Stimulated activated CD8-positive, alpha-beta memory T cell treated with anti-CD3 and anti-CD28 coated beads, Interleukin-7, amount 100 ng/mL, for 1 hour (primary cell): ENCODE results near the gene STAB1.

Source experiments
- DNase-seq, 2 donors: peaks; one replicate each; pipeline ENCODE4 v3.0.0-alpha.2; 2020; ENCODE audit warnings: low read depth in 2 of 2

STAB1 gene

DNA sequence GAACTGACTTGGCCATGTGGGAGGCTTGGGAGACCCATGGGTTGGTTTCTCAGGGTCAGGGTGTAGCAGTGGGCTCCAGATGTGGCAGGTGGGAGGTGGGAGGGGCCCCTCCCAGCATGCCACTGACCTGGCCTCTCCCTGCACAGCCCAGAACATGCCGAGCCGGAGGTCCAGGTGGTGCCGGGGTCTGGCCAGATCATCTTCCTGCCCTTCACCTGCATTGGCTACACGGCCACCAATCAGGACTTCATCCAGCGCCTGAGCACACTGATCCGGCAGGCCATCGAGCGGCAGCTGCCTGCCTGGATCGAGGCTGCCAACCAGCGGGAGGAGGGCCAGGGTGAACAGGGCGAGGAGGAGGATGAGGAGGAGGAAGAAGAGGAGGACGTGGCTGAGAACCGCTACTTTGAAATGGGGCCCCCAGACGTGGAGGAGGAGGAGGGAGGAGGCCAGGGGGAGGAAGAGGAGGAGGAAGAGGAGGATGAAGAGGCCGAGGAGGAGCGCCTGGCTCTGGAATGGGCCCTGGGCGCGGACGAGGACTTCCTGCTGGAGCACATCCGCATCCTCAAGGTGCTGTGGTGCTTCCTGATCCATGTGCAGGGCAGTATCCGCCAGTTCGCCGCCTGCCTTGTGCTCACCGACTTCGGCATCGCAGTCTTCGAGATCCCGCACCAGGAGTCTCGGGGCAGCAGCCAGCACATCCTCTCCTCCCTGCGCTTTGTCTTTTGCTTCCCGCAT lies 7.9 kb upstream of the STAB1 start:
- no peak for DNase-seq

GRCh38 chr3:52487788-52488691 lies 7.1 kb upstream of the STAB1 start:
- no peak for DNase-seq

DNA sequence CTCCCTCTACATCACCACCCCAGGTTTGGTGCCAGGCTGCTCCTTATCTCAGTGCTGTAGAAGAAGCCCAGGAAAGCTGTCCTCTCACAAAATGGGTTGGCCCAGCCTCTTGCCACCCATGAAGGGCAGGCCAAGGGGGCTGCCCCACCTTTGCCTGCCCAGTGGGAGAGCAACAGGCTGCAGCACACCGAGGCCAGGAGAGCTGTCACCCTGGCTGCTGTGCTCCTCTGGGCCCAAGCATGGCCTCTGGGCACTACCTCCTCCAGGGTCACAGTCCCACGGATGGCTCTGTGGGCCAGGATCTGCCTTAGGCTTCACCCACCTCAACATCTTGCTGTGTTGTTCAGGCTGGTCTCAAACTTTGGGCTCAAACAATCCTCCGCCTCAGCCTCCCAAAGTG lies 6.4 kb upstream of the STAB1 start:
- DNase-seq: no peak

GRCh38 chr3:52489453-52489852 lies 5.7 kb upstream of the STAB1 start:
- no peak for DNase-seq

GRCh38 chr3:52490035-52490938 lies 4.9 kb upstream of the STAB1 start:
- DNase-seq: no peak

DNA sequence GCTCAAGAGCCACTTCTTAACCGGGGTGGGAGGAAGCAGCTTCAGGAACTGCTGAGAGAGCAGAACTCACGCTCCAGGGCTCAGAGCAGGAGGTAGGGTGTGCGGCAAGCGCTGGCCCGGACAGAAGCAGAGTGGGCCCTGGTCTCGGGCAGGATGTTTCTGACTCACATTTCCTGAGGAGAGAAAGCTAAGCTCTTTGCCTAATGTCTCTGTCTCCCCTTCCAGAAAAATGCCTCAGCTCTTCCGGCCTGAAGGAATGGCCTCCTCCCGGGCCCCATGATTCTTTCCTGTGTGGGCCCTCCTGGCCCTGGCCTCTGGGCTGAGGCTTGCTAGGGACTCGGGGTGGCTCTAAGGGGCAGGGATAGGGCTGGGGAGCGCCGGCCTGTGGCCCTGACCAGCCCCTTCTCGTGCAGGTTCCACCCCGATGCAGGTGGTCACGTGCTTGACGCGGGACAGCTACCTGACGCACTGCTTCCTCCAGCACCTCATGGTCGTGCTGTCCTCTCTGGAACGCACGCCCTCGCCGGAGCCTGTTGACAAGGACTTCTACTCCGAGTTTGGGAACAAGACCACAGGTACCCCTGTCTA lies 4.1 kb upstream of the STAB1 start:
- no peak for DNase-seq

DNA sequence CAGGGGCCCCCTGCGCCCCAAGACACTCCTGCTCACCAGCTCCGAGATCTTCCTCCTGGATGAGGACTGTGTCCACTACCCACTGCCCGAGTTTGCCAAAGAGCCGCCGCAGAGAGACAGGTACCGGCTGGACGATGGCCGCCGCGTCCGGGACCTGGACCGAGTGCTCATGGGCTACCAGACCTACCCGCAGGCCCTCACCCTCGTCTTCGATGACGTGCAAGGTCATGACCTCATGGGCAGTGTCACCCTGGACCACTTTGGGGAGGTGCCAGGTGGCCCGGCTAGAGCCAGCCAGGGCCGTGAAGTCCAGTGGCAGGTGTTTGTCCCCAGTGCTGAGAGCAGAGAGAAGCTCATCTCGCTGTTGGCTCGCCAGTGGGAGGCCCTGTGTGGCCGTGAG lies 3.1 kb upstream of the STAB1 start:
- no peak for DNase-seq

GRCh38 chr3:52493232-52494017 lies 1.7 kb upstream of the STAB1 start:
- DNase-seq: no peak

- no peak for DNase-seq
These were observed 693 bp upstream of the STAB1 start for GRCh38 chr3:52494445-52494844.

DNA sequence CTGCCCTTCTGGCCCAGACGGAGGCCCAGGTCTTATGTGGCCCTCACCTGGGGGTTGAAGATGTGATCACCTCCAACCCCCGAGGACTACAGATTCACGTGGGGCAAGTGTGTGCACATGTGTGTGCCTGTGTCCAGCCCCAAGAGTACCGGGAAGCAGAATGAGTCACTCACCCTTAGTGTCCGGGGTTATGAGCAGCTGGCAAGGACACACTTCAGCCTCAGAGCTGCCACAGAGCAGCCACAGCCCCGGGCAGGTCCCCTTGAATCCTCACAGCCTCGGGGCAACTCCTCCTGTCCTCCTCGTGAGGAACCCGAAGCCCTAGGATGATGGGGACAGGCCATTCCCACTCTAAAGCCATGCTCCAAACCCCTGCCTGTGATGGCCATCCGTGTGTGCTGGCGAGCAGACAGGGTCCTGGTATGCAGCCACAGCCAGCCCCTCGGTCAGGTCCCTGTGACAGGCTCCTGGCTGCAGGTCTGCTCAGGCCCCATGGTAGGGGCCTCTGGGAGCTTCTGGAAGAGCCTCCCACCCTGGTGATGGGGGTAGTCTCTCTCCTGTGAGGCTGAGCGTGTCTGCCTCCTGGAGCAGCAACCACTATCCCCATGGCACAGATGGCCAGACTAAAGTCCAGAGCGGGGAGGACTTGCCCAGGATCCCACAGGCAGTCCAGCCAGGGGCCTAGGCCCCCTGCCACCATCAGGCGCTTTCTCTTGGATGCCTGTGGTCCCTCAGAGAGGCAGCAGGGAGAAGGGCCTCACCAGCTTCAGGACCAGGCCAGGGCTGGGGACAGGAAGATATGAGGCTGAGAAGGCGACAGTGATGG lies 852 bp downstream of the STAB1 start:
- no peak for DNase-seq

DNA sequence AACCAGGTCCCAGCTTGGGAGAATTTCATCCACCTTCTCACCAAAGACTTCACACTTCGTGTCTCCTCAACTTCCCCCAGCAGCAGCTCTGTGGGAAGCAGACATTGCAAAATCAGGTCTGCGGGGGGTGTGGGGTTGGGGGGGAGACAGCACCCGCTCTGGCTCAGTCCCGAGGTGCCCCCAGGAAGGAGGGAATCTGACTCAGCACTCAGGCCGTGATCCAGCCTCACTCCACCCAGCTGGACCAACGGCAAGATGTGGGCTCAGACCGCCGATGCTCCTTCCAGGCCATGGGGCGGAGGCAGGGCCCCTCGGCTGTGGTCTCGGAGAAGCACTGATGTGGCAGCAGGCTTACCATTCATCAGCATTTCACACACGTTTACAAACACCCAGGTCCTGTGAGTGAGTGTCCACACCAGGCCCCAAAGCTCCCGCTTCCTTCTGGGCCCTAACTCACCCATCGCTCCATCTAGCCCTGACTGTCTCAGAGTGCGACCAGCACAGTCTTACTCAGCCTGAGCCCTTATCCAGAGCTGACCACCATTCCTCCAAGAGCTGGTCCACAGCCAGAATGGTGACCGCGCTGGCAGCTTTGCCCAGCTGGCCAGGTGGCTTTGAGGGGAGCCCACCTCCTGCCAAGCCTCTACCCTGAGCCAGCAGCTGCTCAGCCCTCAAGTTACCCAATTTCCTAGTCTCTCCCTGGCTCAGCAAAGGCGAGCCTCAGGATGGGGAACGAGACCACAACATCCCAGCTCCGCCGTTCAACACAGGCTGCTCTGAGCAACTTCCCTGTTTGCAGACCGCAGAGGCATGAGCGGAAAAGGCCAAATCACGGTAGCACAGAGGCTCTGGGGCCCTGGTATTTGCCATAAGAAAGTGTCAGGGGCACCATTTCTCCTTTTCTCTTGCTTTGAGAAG lies 3.3 kb downstream of the STAB1 start:
- DNase-seq: no peak

- no peak for DNase-seq
These were observed 5.9 kb downstream of the STAB1 start for GRCh38 chr3:52501046-52501445.

DNA sequence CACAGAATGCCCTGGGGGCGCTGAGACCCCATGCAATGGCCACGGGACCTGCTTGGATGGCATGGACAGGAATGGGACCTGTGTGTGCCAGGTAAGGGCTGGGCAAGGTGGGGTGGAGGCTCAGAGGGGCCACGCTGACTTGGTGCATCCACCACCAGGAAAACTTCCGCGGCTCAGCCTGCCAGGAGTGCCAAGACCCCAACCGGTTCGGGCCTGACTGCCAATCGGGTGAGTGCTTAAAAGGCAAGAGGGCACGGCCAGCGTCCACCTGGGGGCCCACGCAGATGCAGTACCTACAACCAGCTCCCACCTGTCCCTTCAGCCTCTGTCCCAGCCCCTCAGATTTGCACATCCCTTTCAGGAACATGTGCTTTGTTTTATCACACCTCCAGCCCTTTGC lies 6.9 kb downstream of the STAB1 start:
- no peak for DNase-seq

DNA sequence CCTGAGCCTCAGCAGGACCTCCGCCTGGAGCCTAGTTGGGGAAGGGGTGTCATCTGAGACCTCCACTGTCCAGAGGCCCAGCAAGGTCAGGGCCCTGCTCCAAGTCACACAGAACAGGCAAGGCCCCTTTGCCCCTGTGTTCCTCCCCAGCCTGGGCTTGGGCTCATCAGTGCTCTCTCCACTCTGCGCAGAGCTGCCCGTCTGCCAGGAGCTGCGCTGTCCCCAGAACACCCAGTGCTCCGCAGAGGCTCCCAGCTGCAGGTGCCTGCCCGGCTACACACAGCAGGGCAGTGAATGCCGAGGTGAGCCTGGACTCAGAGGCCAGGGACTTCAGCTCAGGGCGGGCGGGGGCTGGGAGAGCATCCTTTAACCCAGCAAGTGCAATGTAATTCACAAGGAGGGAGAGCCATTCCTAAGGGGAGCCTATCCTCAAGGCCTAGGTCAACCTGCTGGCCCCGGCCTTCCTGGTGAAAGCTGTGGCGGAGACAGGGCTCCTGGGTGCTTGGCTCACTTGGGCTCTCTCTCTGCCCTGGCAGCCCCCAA lies 7.7 kb downstream of the STAB1 start:
- DNase-seq: no peak

DNA sequence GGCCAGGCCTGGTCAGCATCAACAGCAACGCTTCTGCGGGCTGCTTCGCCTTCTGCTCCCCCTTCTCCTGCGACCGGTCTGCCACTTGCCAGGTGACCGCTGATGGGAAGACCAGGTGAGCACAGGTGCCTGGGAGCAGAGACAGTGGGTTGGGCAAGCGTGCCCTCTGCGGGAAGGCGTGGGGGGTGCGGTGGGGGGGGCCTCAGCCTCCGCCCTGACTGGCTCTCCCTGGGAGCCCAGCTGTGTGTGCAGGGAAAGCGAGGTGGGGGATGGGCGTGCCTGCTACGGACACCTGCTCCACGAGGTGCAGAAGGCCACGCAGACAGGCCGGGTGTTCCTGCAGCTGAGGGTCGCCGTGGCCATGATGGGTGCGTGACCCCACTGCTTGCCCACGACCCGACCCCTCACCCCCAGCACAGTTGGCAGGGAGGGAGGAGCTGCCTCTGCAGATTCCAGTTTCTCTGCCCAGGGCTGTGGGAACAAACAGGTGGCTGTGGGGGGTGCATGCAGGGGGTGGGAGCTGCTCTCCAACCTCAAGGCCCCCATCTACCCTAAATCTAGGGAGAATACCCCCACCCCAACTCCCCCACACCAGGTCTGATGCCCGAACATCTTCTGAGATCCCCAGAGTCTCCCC lies 8.8 kb downstream of the STAB1 start:
- no peak for DNase-seq

DNA sequence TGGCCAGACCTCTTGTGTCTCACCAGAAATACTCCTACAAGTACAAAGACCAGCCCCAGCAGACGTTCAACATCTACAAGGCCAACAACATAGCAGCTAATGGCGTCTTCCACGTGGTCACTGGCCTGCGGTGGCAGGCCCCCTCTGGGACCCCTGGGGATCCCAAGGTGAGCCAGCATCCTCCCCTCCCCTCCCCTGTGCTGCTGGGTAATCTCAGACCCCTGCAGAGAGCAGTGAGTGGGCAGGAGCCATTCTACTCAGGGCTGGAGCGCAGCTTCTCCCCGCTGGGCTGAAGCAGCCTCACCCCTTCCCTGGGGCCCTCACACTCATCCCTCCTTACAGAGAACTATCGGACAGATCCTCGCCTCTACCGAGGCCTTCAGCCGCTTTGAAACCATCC lies 9.8 kb downstream of the STAB1 start:
- no peak for DNase-seq

GRCh38 chr3:52506266-52506966 lies 11.3 kb downstream of the STAB1 start:
- no peak for DNase-seq

DNA sequence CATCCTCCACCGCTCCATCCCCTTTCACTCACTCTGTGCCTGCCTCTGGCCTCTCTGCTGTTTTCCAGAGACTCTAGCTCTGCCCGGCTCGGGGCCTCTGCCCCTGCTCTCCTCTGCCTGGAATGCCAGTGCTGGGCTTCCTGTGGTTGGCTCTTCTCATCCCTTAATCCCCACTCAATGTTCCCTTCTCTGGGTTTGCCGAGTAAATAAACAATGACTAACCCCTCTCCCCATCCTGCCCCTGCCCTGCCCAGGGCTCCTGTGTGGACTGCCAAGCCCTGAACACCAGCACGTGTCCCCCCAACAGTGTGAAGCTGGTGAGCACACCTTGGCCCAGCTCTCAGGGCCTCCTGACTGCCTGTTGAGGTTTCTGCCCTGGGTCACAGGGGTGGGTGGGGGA lies 12.2 kb downstream of the STAB1 start:
- no peak for DNase-seq
